K562 (cell line): Measurements from ENCODE around the gene CARS2. TPM values are rescaled to one million over a fixed set of nuclear protein-coding genes. Genes with fewer than 3 reads are reported as not detected.
A peak's percentile ranks its signal among the peaks of the same experiment; 100 is the strongest.

Experiments used
- FOXO4 ChIP-seq: fragments of 450-650 bp; formaldehyde crosslinking; IDR thresholded peaks from 2 replicates; pipeline ENCODE4 v1.4.0; 2020; ENCODE audit warnings: mild to moderate bottlenecking, moderate library complexity
- HNRNPL ChIP-seq: fragments of 200-400 bp; formaldehyde crosslinking; IDR thresholded peaks from 2 replicates; pipeline ENCODE4 v1.6.1; 2017; ENCODE audit warnings: low read depth, mild to moderate bottlenecking, low read length
- PHF21A ChIP-seq: fragments of 450-650 bp; IDR thresholded peaks from 2 replicates; pipeline ENCODE4 v1.6.1; 2017; ENCODE audit warnings: low read depth, borderline replicate concordance
- POLR2AphosphoS5 ChIP-seq: IDR thresholded peaks from 2 replicates; pipeline ENCODE4 v1.6.1; 2011; ENCODE audit warnings: mild to moderate bottlenecking, low read depth, low read length, moderate library complexity; ENCODE audit not compliant: control insufficient read depth, insufficient read depth
- RB1 ChIP-seq: fragments of 450-650 bp; IDR thresholded peaks from 2 replicates; pipeline ENCODE4 v1.6.1; 2017; ENCODE audit warnings: low read depth, mild to moderate bottlenecking
- SNIP1 ChIP-seq: fragments of 450-650 bp; IDR thresholded peaks from 2 replicates; pipeline ENCODE4 v1.7.1; 2017; ENCODE audit warnings: low read depth, mild to moderate bottlenecking
- SRSF9 ChIP-seq: fragments of 200-400 bp; formaldehyde crosslinking; IDR thresholded peaks from 2 replicates; pipeline ENCODE4 v1.6.1; 2017; ENCODE audit warnings: low read depth, low read length, borderline replicate concordance
- TBL1XR1 ChIP-seq, 2 experiments: IDR thresholded peaks; 2 replicates each; pipeline ENCODE4 v1.6.1; 2012; ENCODE audit warnings: improper control_type of control experiment in 2 of 2, low read length in 2 of 2, mild to moderate bottlenecking in 1 of 2
- YY1 ChIP-seq, 3 experiments: IDR thresholded peaks; 2 replicates each; pipeline ENCODE4 v1.6.1; 2011; ENCODE audit warnings: low read length in 2 of 3, mild to moderate bottlenecking in 2 of 3, moderate library complexity in 2 of 3, borderline replicate concordance in 1 of 3, control low read depth in 1 of 3, low read depth in 1 of 3; ENCODE audit not compliant: insufficient read depth in 3 of 3, insufficient replicate concordance in 2 of 3, control insufficient read depth in 1 of 3, insufficient read length in 1 of 3; ENCODE audit errors: extremely low read depth in 1 of 3
- polyA plus RNA-seq, 8 experiments: library from polyadenylated mRNA; depleted of rRNA in 4 of 8; stranded (reverse) in 5 of 8; unstranded in 3 of 8; fragments of >200 nt; fragmentation: Nextera tagmentation in 2 of 8; fragmentation: Illumina TruSeq in 1 of 8; extraction: Ambion mirVana in 2 of 8; extraction: Trizol in 1 of 8; gene quantifications; 2 replicates each; pipeline versions ENCODE4 v1.2.1 to v1.2.3, GENCODE V29; 2011 to 2014; ENCODE audit warnings: inconsistent platforms in 1 of 8, missing spikeins in 1 of 8
- total RNA-seq, 7 experiments: library from RNA; depleted of rRNA in 6 of 7; stranded (reverse); fragments of >200 nt in 6 of 7; fragmentation: Illumina TruSeq in 2 of 7; extraction: Trizol in 2 of 7; gene quantifications; 2 replicates each; pipeline versions ENCODE4 v1.2.1 to v1.2.3, GENCODE V29; 2011 to 2021; ENCODE audit warnings: low replicate concordance in 1 of 7
- TF ChIP-seq, protein P1 (sequence below): sonication (generic); formaldehyde crosslinking; IDR thresholded peaks from 2 replicates; pipeline ENCODE4 v1.8.0; 2023; ENCODE audit warnings: mild to moderate bottlenecking, missing genetic modification reagents
- TF ChIP-seq, protein P2 (sequence below): fragments of 250-450 bp; sonication (Bioruptor Pico); IDR thresholded peaks from 2 replicates; pipeline ENCODE4 v1.5.0; 2021; ENCODE audit warnings: mild to moderate bottlenecking, borderline replicate concordance
- TF ChIP-seq, protein P3 (sequence below): fragments of 250-450 bp; sonication (Bioruptor Pico); IDR thresholded peaks from 2 replicates; pipeline ENCODE4 v1.5.0; 2021; ENCODE audit warnings: mild to moderate bottlenecking, moderate library complexity
- TF ChIP-seq, protein P4 (sequence below): sonication (generic); formaldehyde crosslinking; IDR thresholded peaks from 2 replicates; pipeline ENCODE4 v1.8.0; 2022; ENCODE audit warnings: missing genetic modification reagents, mild to moderate bottlenecking, moderate library complexity, borderline replicate concordance

CARS2 gene
- total and polyA plus RNA-seq, 9 of the 15 experiments (the other 6 are each of a cell fraction or from before 2014, with no cell fraction given): 1.7 to 37.4 (median 30.5) TPM

DNA sequence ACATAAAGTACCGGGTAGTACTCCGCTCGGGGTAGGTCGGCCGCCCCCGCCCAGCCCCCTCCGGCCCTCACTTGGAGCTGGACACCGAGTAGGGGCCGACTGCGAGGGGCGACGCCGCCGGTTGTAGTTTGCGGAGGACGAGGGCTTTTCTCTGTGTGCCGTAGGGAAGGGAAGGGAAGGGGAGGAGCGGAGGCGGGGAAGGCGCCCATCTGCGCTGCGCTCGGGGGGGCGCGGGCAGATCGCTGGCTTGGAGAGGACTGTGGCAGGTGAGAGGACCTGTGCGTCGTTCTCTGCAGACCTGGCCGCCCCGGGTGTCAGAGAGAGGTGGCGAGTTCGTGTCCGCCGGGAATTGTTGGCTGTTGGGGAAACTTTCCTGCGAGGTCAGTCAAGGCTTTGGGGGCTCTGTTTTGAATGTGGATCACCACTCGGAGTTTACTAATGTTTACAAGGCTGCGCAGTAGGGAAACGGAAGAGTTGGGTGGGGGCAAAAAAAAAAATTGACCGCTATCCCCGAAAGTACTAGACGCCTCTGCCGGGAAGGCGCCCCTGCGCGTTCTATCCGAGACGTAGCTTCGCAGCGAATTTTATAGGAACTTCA, 9.0 kb upstream of the CARS2 start (continued):
- TF ChIP-seq, protein P1, sequence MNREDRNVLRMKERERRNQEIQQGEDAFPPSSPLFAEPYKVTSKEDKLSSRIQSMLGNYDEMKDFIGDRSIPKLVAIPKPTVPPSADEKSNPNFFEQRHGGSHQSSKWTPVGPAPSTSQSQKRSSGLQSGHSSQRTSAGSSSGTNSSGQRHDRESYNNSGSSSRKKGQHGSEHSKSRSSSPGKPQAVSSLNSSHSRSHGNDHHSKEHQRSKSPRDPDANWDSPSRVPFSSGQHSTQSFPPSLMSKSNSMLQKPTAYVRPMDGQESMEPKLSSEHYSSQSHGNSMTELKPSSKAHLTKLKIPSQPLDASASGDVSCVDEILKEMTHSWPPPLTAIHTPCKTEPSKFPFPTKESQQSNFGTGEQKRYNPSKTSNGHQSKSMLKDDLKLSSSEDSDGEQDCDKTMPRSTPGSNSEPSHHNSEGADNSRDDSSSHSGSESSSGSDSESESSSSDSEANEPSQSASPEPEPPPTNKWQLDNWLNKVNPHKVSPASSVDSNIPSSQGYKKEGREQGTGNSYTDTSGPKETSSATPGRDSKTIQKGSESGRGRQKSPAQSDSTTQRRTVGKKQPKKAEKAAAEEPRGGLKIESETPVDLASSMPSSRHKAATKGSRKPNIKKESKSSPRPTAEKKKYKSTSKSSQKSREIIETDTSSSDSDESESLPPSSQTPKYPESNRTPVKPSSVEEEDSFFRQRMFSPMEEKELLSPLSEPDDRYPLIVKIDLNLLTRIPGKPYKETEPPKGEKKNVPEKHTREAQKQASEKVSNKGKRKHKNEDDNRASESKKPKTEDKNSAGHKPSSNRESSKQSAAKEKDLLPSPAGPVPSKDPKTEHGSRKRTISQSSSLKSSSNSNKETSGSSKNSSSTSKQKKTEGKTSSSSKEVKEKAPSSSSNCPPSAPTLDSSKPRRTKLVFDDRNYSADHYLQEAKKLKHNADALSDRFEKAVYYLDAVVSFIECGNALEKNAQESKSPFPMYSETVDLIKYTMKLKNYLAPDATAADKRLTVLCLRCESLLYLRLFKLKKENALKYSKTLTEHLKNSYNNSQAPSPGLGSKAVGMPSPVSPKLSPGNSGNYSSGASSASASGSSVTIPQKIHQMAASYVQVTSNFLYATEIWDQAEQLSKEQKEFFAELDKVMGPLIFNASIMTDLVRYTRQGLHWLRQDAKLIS: no peak
- no peak for TF ChIP-seq SNIP1
- TF ChIP-seq, protein P2, sequence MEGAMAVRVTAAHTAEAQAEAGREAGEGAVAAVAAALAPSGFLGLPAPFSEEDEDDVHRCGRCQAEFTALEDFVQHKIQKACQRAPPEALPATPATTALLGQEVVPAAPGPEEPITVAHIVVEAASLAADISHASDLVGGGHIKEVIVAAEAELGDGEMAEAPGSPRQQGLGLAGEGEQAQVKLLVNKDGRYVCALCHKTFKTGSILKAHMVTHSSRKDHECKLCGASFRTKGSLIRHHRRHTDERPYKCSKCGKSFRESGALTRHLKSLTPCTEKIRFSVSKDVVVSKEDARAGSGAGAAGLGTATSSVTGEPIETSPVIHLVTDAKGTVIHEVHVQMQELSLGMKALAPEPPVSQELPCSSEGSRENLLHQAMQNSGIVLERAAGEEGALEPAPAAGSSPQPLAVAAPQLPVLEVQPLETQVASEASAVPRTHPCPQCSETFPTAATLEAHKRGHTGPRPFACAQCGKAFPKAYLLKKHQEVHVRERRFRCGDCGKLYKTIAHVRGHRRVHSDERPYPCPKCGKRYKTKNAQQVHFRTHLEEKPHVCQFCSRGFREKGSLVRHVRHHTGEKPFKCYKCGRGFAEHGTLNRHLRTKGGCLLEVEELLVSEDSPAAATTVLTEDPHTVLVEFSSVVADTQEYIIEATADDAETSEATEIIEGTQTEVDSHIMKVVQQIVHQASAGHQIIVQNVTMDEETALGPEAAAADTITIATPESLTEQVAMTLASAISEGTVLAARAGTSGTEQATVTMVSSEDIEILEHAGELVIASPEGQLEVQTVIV (CRISPR knock-in tag): no peak
- no peak for TF ChIP-seq TBL1XR1 (IDR thresholded peaks at IDR 0.05; ENCODE audit: low read length in 2 of 2)
- TF ChIP-seq HNRNPL: no peak
- no peak for TF ChIP-seq SRSF9
- peak; percentile 98 for TF ChIP-seq POLR2AphosphoS5
- TF ChIP-seq YY1 (IDR thresholded peaks at IDR 0.05; ENCODE audit: borderline replicate concordance in 1 of 3, control insufficient read depth in 1 of 3, extremely low read depth in 1 of 3, insufficient read depth in 3 of 3, insufficient read length in 1 of 3, insufficient replicate concordance in 2 of 3, low read depth in 1 of 3, low read length in 2 of 3): peak in 1 of 3 experiments; percentile 45
- 0 out of 2 replicates have a peak, but pooled peaks have one; percentile 26 for TF ChIP-seq RB1
- TF ChIP-seq, protein P3, sequence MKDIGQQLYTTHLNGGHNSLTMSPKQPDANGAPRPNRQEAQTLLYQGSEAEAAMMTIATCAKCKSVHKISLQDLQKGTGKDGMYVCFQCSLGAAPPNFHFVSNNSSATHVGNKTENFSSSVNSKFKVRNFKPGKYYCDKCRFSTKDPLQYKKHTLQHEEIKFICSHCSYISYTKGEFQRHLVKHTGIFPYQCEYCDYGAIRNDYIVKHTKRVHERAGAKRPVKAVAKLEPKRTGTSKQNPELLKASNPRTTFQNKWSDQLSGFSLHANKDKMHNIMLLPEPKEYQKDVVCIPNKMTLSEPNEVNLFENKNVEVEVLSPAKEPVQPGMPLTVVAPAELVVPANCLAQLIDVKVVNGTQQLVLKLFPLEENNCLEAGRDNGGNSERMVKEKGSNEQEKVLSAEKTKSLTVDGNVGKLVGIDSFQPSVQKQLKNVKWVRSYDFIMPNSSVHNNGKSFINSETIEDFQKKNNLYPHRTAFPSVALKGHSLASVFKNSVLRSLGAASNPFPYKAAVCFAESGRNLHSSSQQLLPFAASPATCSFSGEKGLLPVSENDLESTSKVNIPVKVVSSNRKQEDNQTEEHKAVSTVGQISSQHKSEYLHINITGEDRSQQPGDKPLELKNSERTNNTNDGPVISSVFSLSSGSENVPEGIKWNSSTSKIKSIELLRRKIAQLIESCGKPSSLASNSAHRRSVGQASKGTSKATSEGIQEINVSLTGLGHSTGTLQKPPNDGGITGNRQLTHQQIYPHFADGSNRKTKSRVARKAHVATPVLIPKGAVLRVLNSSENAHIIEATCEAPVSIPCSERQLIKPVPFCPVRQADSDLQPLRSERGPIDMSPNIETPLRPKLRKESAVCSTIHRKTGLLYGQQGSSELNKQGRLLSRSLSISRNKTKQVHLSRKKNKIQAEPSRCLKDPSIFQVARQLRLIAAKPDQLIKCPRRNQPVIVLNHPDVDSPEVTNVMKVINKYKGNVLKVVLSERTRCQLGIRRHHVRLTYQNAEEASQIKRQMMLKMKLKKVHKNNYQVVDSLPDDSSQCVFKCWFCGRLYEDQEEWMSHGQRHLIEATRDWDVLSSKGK: no peak
- no peak for TF ChIP-seq FOXO4
- TF ChIP-seq, protein P4, sequence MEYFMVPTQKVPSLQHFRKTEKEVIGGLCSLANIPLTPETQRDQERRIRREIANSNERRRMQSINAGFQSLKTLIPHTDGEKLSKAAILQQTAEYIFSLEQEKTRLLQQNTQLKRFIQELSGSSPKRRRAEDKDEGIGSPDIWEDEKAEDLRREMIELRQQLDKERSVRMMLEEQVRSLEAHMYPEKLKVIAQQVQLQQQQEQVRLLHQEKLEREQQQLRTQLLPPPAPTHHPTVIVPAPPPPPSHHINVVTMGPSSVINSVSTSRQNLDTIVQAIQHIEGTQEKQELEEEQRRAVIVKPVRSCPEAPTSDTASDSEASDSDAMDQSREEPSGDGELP (CRISPR knock-in tag): no peak
- TF ChIP-seq PHF21A: no peak; the same call in 1 of the 2 replicates
